H1 (cell line): Measurements from ENCODE around the gene KCNJ4. TPM values are rescaled to one million over a fixed set of nuclear protein-coding genes. Genes with fewer than 3 reads are reported as not detected.

Source experiments
- ASH2L ChIP-seq: fragments of 200-600, 300-600 bp; sonication (generic); IDR thresholded peaks from one replicate; pipeline ENCODE4 v1.7.1; 2017; ENCODE audit warnings: low read length
- CHD2 ChIP-seq: IDR thresholded peaks from 2 replicates; pipeline ENCODE4 v1.6.1; 2012; ENCODE audit warnings: low read length, improper control_type of control experiment
- CHD7 ChIP-seq: fragments of 300-600 bp; sonication (generic); IDR thresholded peaks from 2 replicates; pipeline ENCODE4 v1.7.1; 2012; ENCODE audit warnings: low read length, moderate library complexity, mild to moderate bottlenecking, inconsistent platforms; ENCODE audit not compliant: insufficient replicate concordance
- CTBP2 ChIP-seq: IDR thresholded peaks from 2 replicates; pipeline ENCODE4 v1.7.0; 2011; ENCODE audit warnings: borderline replicate concordance, mild to moderate bottlenecking, moderate library complexity, mixed read lengths, low read length; ENCODE audit not compliant: insufficient read depth, insufficient read length
- KDM1A ChIP-seq: fragments of 200-600, 300-600 bp; sonication (generic); IDR thresholded peaks from 2 replicates; pipeline ENCODE4 v1.7.1; 2016; ENCODE audit warnings: mild to moderate bottlenecking, low read length, borderline replicate concordance
- RNF2 ChIP-seq: fragments of 200-900, 300-1000 bp; sonication (generic); IDR thresholded peaks from 2 replicates; pipeline ENCODE4 v1.7.1; 2016; ENCODE audit warnings: borderline replicate concordance, low read depth, mild to moderate bottlenecking, antibody characterized with exemption, low read length; ENCODE audit not compliant: poor library complexity, severe bottlenecking; ENCODE audit errors: missing control alignments
- SIRT6 ChIP-seq: IDR thresholded peaks from one replicate; pipeline ENCODE4 v1.7.1; 2012; ENCODE audit warnings: low read length, inconsistent platforms
- YY1 ChIP-seq: IDR thresholded peaks from 2 replicates; pipeline ENCODE4 v1.6.1; 2011; ENCODE audit warnings: low read depth, mild to moderate bottlenecking, low read length
- polyA plus RNA-seq, 7 experiments: library from polyadenylated mRNA; depleted of rRNA in 3 of 7; stranded (reverse) in 5 of 7; unstranded in 2 of 7; fragments of >200 nt in 5 of 7; fragments of 200-250 nt in 2 of 7; gene quantifications; 1 replicate in 5 of 7; 2 replicates in 1 of 7; 4 replicates in 1 of 7; pipeline versions ENCODE4 v1.2.1 to v1.2.3, GENCODE V29; 2011 to 2013; ENCODE audit warnings: missing spikeins in 2 of 7, mixed read lengths in 2 of 7
- total RNA-seq: library from RNA; stranded (reverse); fragmentation: NEBNext Ultra II Directional; extraction: Animal tissue kit (Norgen Biotek cat#: 25700); gene quantifications from 2 replicates; pipeline ENCODE4 v1.2.1, GENCODE V29; 2021

Gene KCNJ4
- total and polyA plus RNA-seq, 2 of the 8 experiments (the other 6 are each of a cell fraction or from before 2014, with no cell fraction given) = 1.4 to 2.2 TPM

- TF ChIP-seq CHD7 = no peak
- no peak for TF ChIP-seq KDM1A
- no peak for TF ChIP-seq CHD2
- no peak for TF ChIP-seq ASH2L
- no peak for TF ChIP-seq RNF2
- TF ChIP-seq SIRT6 = no peak
- no peak for TF ChIP-seq CTBP2
- TF ChIP-seq YY1 = no peak
Measured at GRCh38 chr22:38477585-38477984, 22.6 kb upstream of the KCNJ4 start (continued).
